ENCODE results near the gene CAMTA1. TPM values are rescaled to one million over a fixed set of nuclear protein-coding genes. Genes with fewer than 3 reads are reported as not detected.

CAMTA1 gene
- total RNA-seq, 1 experiment from 2014 or later, result 69.5 TPM

- no peaks in the 10 kb centered on the region for H3K9me3 ChIP-seq (ENCODE audit: control insufficient read depth in 1 of 2, insufficient read depth in 1 of 2, low read depth in 1 of 2, low read length in 2 of 2)
- H3K9ac ChIP-seq (ENCODE audit: low read length), result no peak overlapping the region
- BruUV-seq (replicated peaks), result no TSS peak
- ChIA-PET POLR2A (no interaction called here), RAD21 (ENCODE audit: low non-redundant PET in 1 of 2, low total read pairs in 2 of 2, uncharacterized antibody in 2 of 2, unreplicated experiment in 2 of 2) (no interaction called here), CTCF (no interaction called here)
- H3K27ac ChIP-seq (ENCODE audit: low read depth, low read length), result no peak overlapping the region
- H4K20me1 ChIP-seq (ENCODE audit: insufficient read depth), result no peaks in the 10 kb centered on the region; the same call in 1 of the 2 replicates
- no peaks in the 10 kb centered on the region for H3K27me3 ChIP-seq (ENCODE audit: insufficient read depth, low read length)
- H3K4me2 ChIP-seq (ENCODE audit: low read length), result no peak overlapping the region
- H3K4me3 ChIP-seq (replicated peaks in 1 of 2; ENCODE audit: low read depth in 1 of 2, low read length in 2 of 2), result no peak overlapping the region
- ATAC-seq, result no peak
- peaks cover 7% of the 10 kb centered on the region; the same call in 1 of the 2 replicates for H3K79me2 ChIP-seq (ENCODE audit: insufficient read depth, low read length)
- peaks cover 25 to 27% of the 10 kb centered on the region in 2 experiments for H3K4me1 ChIP-seq (ENCODE audit: control insufficient read depth in 1 of 2, insufficient read depth in 2 of 2, low read length in 2 of 2)
- H3K9me2 ChIP-seq (ENCODE audit: insufficient read depth), result no peaks in the 10 kb centered on the region
- intact Hi-C loops (cut with micrococcal nuclease), result no loop called here
- TF ChIP-seq EZH2 (IDR thresholded peaks at IDR 0.05), result no peak
- no peak for TF ChIP-seq JUND (IDR thresholded peaks at IDR 0.05)
- TF ChIP-seq EZH2phosphoT487 (IDR thresholded peaks at IDR 0.05; ENCODE audit: borderline replicate concordance), result no peak
- TF ChIP-seq REST (IDR thresholded peaks at IDR 0.05; ENCODE audit: low read depth), result no peak
- no peak for TF ChIP-seq SIN3A (IDR thresholded peaks at IDR 0.05; ENCODE audit: low read depth)
- TF ChIP-seq EGR1 (IDR thresholded peaks at IDR 0.05; ENCODE audit: low read depth), result no peak
- no peak for TF ChIP-seq SRF (IDR thresholded peaks at IDR 0.05; ENCODE audit: low read depth)
- no peak for TF ChIP-seq POLR2AphosphoS5 (IDR thresholded peaks at IDR 0.05; ENCODE audit: low read depth, low read length)
- no peak for TF ChIP-seq MAX (IDR thresholded peaks at IDR 0.05)
- no peak for TF ChIP-seq CBX3 (IDR thresholded peaks at IDR 0.05; ENCODE audit: low read depth)
- no peak for TF ChIP-seq FOSL1 (IDR thresholded peaks at IDR 0.05; ENCODE audit: low read depth)
- TF ChIP-seq SP1 (IDR thresholded peaks at IDR 0.05; ENCODE audit: low read depth), result no peak
- TF ChIP-seq TCF7L2 (IDR thresholded peaks at IDR 0.05; ENCODE audit: borderline replicate concordance, extremely low read depth, insufficient read depth, insufficient read length), result no peak
- no peak for TF ChIP-seq ZFX (IDR thresholded peaks at IDR 0.05)
- TF ChIP-seq ZNF274 (IDR thresholded peaks at IDR 0.05; ENCODE audit: low read depth, low read length), result no peak
- no peak for TF ChIP-seq ATF3 (IDR thresholded peaks at IDR 0.05)
- no peak for TF ChIP-seq POLR2A (IDR thresholded peaks at IDR 0.05; ENCODE audit: borderline replicate concordance, extremely low read depth, insufficient read depth, insufficient read length)
- TF ChIP-seq CTCF (IDR thresholded peaks at IDR 0.05 in 2 of 3, conservative IDR thresholded peaks at IDR 0.05 in 1 of 3; ENCODE audit: borderline replicate concordance in 1 of 3, insufficient read depth in 1 of 3, low read depth in 2 of 3, low read length in 2 of 3), result no peak
- no peak overlapping the region for H2AFZ ChIP-seq (ENCODE audit: low read depth, low read length, poor library complexity, severe bottlenecking)
- DNase-seq (ENCODE audit: low read depth, low spot score), result no peak
- no peaks in the 10 kb centered on the region; a peak in 1 of 4 replicates for H3K36me3 ChIP-seq (ENCODE audit: control insufficient read depth in 1 of 2, insufficient read depth in 2 of 2, low read length in 2 of 2)
Observed at GRCh38 chr1:6857831-6858230, 72.6 kb downstream of the CAMTA1 start.

Measured in HCT116 (cell line).